Measurements from ENCODE around the gene TTC36. TPM values are rescaled to one million over a fixed set of nuclear protein-coding genes. Genes with fewer than 3 reads are reported as not detected.

Gene TTC36
- total RNA-seq, 1 experiment from 2014 or later, result 2.7 TPM

GRCh38 chr11:118535261-118535660 is 8.0 kb downstream of the TTC36 start:
- intact Hi-C loops (cut with micrococcal nuclease), result no loop called here
- H3K9me2 ChIP-seq (replicated peaks; ENCODE audit: low read length), result no peaks in the 10 kb centered on the region
- POLR2A ChIA-PET (ENCODE audit: unreplicated experiment), result no interaction called here
- H3K4me1 ChIP-seq (ENCODE audit: insufficient read depth, low read length), result peaks cover 7% of the 10 kb centered on the region
- H3K4me2 ChIP-seq (ENCODE audit: low read length), result no peak overlapping the region
- H3K27ac ChIP-seq (ENCODE audit: low read length), result no peak overlapping the region
- H3F3A ChIP-seq (ENCODE audit: low read length, unreplicated experiment), result no peaks in the 10 kb centered on the region
- no peaks in the 10 kb centered on the region for H3K36me3 ChIP-seq (ENCODE audit: low read depth, low read length)
- CTCF ChIA-PET, result no interaction called here
- DNase-seq (no peak), ATAC-seq (no peak)
- no peak for TF ChIP-seq EZH2 (IDR thresholded peaks at IDR 0.05; ENCODE audit: low read length, unreplicated experiment)
- H2AFZ ChIP-seq (ENCODE audit: low read length), result no peak overlapping the region
- H3K27me3 ChIP-seq (ENCODE audit: low read length), result no peaks in the 10 kb centered on the region
- no peak overlapping the region for H3K4me3 ChIP-seq (ENCODE audit: low read length)
- H3K9ac ChIP-seq (ENCODE audit: low read length), result no peak overlapping the region
- H3K79me2 ChIP-seq (ENCODE audit: low read length), result peaks cover 14% of the 10 kb centered on the region; the same call in 1 of the 2 replicates
- H4K20me1 ChIP-seq (ENCODE audit: low read length), result no peaks in the 10 kb centered on the region
- no TSS peak for BruUV-seq (replicated peaks)
- no peaks in the 10 kb centered on the region for H3K9me3 ChIP-seq (ENCODE audit: low read length)

- no peak overlapping the region for H3K4me2 ChIP-seq (ENCODE audit: low read length)
- H3K9me2 ChIP-seq (replicated peaks; ENCODE audit: low read length), result no peaks in the 10 kb centered on the region
- no peak overlapping the region for H3K4me3 ChIP-seq (ENCODE audit: low read length)
- ATAC-seq, result no peak
- no peaks in the 10 kb centered on the region for H3F3A ChIP-seq (ENCODE audit: low read length, unreplicated experiment)
- CTCF ChIA-PET, result no interaction called here
- intact Hi-C loops (cut with micrococcal nuclease), result no loop called here
- H3K79me2 ChIP-seq (ENCODE audit: low read length), result peaks cover 8% of the 10 kb centered on the region; the same call in 1 of the 2 replicates
- H3K36me3 ChIP-seq (ENCODE audit: low read depth, low read length), result no peaks in the 10 kb centered on the region; the same call in 1 of the 2 replicates
- H3K4me1 ChIP-seq (ENCODE audit: insufficient read depth, low read length), result peaks cover 5% of the 10 kb centered on the region
- no peaks in the 10 kb centered on the region for H3K27me3 ChIP-seq (ENCODE audit: low read length)
- TF ChIP-seq EZH2 (IDR thresholded peaks at IDR 0.05; ENCODE audit: low read length, unreplicated experiment) (no peak), CTCF (conservative IDR thresholded peaks at IDR 0.05; ENCODE audit: low read depth, low read length) (no peak), EZH2phosphoT487 (IDR thresholded peaks at IDR 0.05; ENCODE audit: borderline replicate concordance, low read length) (no peak)
- no TSS peak for BruUV-seq (replicated peaks)
- no peak overlapping the region for H3K9ac ChIP-seq (ENCODE audit: low read length)
- DNase-seq, result no peak
- no peaks in the 10 kb centered on the region for H3K9me3 ChIP-seq (ENCODE audit: low read length)
- H4K20me1 ChIP-seq (ENCODE audit: low read length), result no peaks in the 10 kb centered on the region
- H2AFZ ChIP-seq (ENCODE audit: low read length), result no peak overlapping the region
- H3K27ac ChIP-seq (ENCODE audit: low read length), result no peak overlapping the region
- POLR2A ChIA-PET (ENCODE audit: unreplicated experiment), result no interaction called here
Observed at GRCh38 chr11:118536726-118537125, 9.5 kb downstream of the TTC36 start.

GRCh38 chr11:118537409-118537980 is 10.2 kb downstream of the TTC36 start:
- Histone ChIP-seq H3K36me3 (ENCODE audit: low read depth, low read length) (no peaks in the 10 kb centered on the region; the same call in 1 of the 2 replicates), H3K27me3 (ENCODE audit: low read length) (no peaks in the 10 kb centered on the region), H3K79me2 (ENCODE audit: low read length) (0 out of 2 replicates have a peak, but pooled peaks cover under 1% of the 10 kb centered on the region), H3K9me2 (replicated peaks; ENCODE audit: low read length) (no peaks in the 10 kb centered on the region), H3K4me2 (ENCODE audit: low read length) (no peak overlapping the region), H3K9me3 (ENCODE audit: low read length) (no peaks in the 10 kb centered on the region), H4K20me1 (ENCODE audit: low read length) (no peaks in the 10 kb centered on the region), H3K4me1 (ENCODE audit: insufficient read depth, low read length) (no peaks in the 10 kb centered on the region), H3K4me3 (ENCODE audit: low read length) (no peak overlapping the region), H3K27ac (ENCODE audit: low read length) (no peak overlapping the region), H3K9ac (ENCODE audit: low read length) (no peak overlapping the region), H2AFZ (ENCODE audit: low read length) (no peak overlapping the region), H3F3A (ENCODE audit: low read length, unreplicated experiment) (no peaks in the 10 kb centered on the region)
- intact Hi-C loops (cut with micrococcal nuclease), result no loop called here
- DNase-seq (no peak), ATAC-seq (no peak)
- ChIA-PET CTCF (no interaction called here), POLR2A (ENCODE audit: unreplicated experiment) (no interaction called here)
- no peak for TF ChIP-seq EZH2 (IDR thresholded peaks at IDR 0.05; ENCODE audit: low read length, unreplicated experiment)
- no peak for TF ChIP-seq EZH2phosphoT487 (IDR thresholded peaks at IDR 0.05; ENCODE audit: borderline replicate concordance, low read length)
- TF ChIP-seq CTCF (conservative IDR thresholded peaks at IDR 0.05; ENCODE audit: low read depth, low read length), result no peak
- BruUV-seq (replicated peaks), result no TSS peak
